ENCODE results near the gene IGSF21.
"Not testable (repeated sequence)": the region's sequence is repeated elsewhere in the genome, so short reads cannot be mapped to it uniquely, and the experiment has no call there.

Gene IGSF21

GRCh38 chr1:18413541-18414305 is 306.1 kb downstream of the IGSF21 start:
- no peak for DNase-seq

GRCh38 chr1:18414321-18414720 is 306.7 kb downstream of the IGSF21 start:
- DNase-seq = no peak

- no peak for DNase-seq
Measured at GRCh38 chr1:18414872-18415447, 307.4 kb downstream of the IGSF21 start.

GRCh38 chr1:18415448-18416027 is 307.9 kb downstream of the IGSF21 start:
- DNase-seq = no peak

GRCh38 chr1:18416126-18416525 is 308.5 kb downstream of the IGSF21 start:
- DNase-seq = not testable (repeated sequence)

- no peak for DNase-seq
Measured at GRCh38 chr1:18417316-18418269, 310.0 kb downstream of the IGSF21 start.

GRCh38 chr1:18419113-18419844 is 311.7 kb downstream of the IGSF21 start:
- DNase-seq = no peak

GRCh38 chr1:18419845-18420184 is 312.2 kb downstream of the IGSF21 start:
- no peak for DNase-seq

GRCh38 chr1:18422076-18422777 is 314.6 kb downstream of the IGSF21 start:
- DNase-seq = no peak

- no peak for DNase-seq
Measured at GRCh38 chr1:18422954-18423353, 315.4 kb downstream of the IGSF21 start.

- no peak for DNase-seq
Measured at GRCh38 chr1:18426580-18426979, 319.0 kb downstream of the IGSF21 start.

Measured in CD4-positive, alpha-beta T cell treated with Interleukin-15 for 1 hour (primary cell).